ENCODE results near the gene RGS4. TPM values are rescaled to one million over a fixed set of nuclear protein-coding genes. Genes with fewer than 3 reads are reported as not detected.

RGS4 gene
- total and polyA plus RNA-seq, 2 donors (not counting 1 experiment from before 2014, with no cell fraction given), result 63.3 to 80.2 TPM

DNA sequence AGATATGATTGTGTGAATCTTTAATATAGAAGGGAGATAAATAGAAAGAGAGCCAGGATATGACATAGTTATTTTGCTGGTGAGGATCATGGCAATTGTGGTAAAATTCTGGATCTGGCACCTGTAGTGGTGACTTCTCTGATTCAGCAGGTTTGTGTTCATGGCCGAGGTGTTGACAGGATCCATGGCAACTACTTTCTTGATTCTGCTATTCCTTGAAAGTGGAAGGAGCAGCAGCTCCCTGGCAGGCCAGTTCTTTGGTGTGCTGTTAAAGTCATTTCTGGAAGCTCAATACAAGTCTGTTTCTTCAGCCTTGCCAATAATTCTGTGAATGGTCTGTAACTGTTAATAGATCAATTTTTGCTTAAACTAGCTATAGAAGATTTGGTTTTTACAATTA lies 33.4 kb downstream of the RGS4 start:
- Histone ChIP-seq H2AFZ (ENCODE audit: low read length) (no peak overlapping the region), H3K4me3 (replicated peaks in 1 of 4; ENCODE audit: control extremely low read depth in 1 of 4, insufficient read depth in 1 of 4, low read depth in 3 of 4, low read length in 4 of 4) (no peak overlapping the region), H3K4me2 (ENCODE audit: extremely low read depth, insufficient read depth, low read length) (no peak overlapping the region), H3K9me3 (ENCODE audit: control insufficient read depth, insufficient read depth, low read depth, low read length) (no peaks in the 10 kb centered on the region), H4K20me1 (ENCODE audit: control insufficient read depth, extremely low read depth, insufficient read depth, low read length) (no peaks in the 10 kb centered on the region), H3K27ac (ENCODE audit: insufficient read depth, low read length) (no peak overlapping the region), H3K4me1 (ENCODE audit: control insufficient read depth, extremely low read depth, insufficient read depth, low read length) (no peaks in the 10 kb centered on the region), H3K9ac (ENCODE audit: insufficient read depth, low read length) (no peak overlapping the region), H3K79me2 (ENCODE audit: control insufficient read depth, insufficient read depth, low read length) (no peaks in the 10 kb centered on the region), H3K36me3 (ENCODE audit: control insufficient read depth, insufficient read depth, low read length) (no peaks in the 10 kb centered on the region), H3K27me3 (ENCODE audit: control insufficient read depth, insufficient read depth, low read length) (no peaks in the 10 kb centered on the region)
- no peak for DNase-seq (ENCODE audit: low read depth in 2 of 2)
- TF ChIP-seq, protein P1, sequence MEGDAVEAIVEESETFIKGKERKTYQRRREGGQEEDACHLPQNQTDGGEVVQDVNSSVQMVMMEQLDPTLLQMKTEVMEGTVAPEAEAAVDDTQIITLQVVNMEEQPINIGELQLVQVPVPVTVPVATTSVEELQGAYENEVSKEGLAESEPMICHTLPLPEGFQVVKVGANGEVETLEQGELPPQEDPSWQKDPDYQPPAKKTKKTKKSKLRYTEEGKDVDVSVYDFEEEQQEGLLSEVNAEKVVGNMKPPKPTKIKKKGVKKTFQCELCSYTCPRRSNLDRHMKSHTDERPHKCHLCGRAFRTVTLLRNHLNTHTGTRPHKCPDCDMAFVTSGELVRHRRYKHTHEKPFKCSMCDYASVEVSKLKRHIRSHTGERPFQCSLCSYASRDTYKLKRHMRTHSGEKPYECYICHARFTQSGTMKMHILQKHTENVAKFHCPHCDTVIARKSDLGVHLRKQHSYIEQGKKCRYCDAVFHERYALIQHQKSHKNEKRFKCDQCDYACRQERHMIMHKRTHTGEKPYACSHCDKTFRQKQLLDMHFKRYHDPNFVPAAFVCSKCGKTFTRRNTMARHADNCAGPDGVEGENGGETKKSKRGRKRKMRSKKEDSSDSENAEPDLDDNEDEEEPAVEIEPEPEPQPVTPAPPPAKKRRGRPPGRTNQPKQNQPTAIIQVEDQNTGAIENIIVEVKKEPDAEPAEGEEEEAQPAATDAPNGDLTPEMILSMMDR (conservative IDR thresholded peaks at IDR 0.05 in 1 of 2, IDR thresholded peaks at IDR 0.05 in 1 of 2; ENCODE audit: low read depth in 1 of 2, low read length in 2 of 2), result no peak
- no peak for TF ChIP-seq EZH2 (IDR thresholded peaks at IDR 0.05; ENCODE audit: low read length, missing control alignments)

DNA sequence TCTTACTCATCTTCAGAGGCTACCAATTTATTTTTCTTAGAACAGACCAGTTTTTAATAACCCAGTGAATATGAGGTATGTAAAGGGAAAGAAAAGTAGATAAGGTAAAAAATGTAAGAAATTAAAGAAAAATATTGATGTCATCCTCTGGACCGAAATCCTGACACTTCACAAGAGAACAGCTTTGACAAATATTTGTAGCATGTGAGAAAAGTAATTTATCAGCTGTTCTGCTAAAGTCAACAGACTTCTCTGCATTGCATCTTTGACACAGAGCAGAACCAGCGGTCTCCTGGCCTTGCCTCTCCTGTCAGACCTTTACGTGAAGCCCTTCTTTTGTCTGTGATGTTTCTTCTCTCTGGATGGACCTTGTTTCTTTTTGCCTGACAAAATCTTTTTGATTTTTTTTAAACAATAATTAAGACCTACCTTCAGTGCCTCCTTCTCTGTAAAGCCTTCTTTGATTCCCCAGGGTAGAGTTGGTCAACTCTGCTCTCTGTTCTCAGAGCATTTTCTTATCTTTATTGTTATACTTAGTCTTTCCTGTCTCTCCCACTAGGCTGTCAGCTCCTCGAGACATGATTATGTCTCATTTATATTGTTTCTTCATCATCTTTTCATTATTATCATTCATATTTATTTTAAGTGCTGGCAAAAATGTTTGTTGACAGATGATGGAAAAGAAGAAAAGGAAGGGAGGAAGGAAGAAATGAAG lies 35.4 kb downstream of the RGS4 start:
- H3K4me1 ChIP-seq (ENCODE audit: control insufficient read depth, extremely low read depth, insufficient read depth, low read length), result no peaks in the 10 kb centered on the region
- no peak overlapping the region for H3K4me2 ChIP-seq (ENCODE audit: extremely low read depth, insufficient read depth, low read length)
- no peak for TF ChIP-seq EZH2 (IDR thresholded peaks at IDR 0.05; ENCODE audit: low read length, missing control alignments)
- TF ChIP-seq, protein P1 (conservative IDR thresholded peaks at IDR 0.05 in 1 of 2, IDR thresholded peaks at IDR 0.05 in 1 of 2; ENCODE audit: low read depth in 1 of 2, low read length in 2 of 2), result no peak
- no peak overlapping the region for H3K9ac ChIP-seq (ENCODE audit: insufficient read depth, low read length)
- H3K9me3 ChIP-seq (ENCODE audit: control insufficient read depth, insufficient read depth, low read depth, low read length), result no peaks in the 10 kb centered on the region
- no peaks in the 10 kb centered on the region for H3K27me3 ChIP-seq (ENCODE audit: control insufficient read depth, insufficient read depth, low read length)
- no peaks in the 10 kb centered on the region for H3K79me2 ChIP-seq (ENCODE audit: control insufficient read depth, insufficient read depth, low read length)
- H3K4me3 ChIP-seq (replicated peaks in 1 of 4; ENCODE audit: control extremely low read depth in 1 of 4, insufficient read depth in 1 of 4, low read depth in 3 of 4, low read length in 4 of 4), result no peak overlapping the region
- no peaks in the 10 kb centered on the region for H3K36me3 ChIP-seq (ENCODE audit: control insufficient read depth, insufficient read depth, low read length)
- H2AFZ ChIP-seq (ENCODE audit: low read length), result no peak overlapping the region
- DNase-seq (ENCODE audit: low read depth in 2 of 2), result peak in 1 of 2 donors; percentile 84
- H4K20me1 ChIP-seq (ENCODE audit: control insufficient read depth, extremely low read depth, insufficient read depth, low read length), result no peaks in the 10 kb centered on the region
- H3K27ac ChIP-seq (ENCODE audit: insufficient read depth, low read length), result no peak overlapping the region

DNA sequence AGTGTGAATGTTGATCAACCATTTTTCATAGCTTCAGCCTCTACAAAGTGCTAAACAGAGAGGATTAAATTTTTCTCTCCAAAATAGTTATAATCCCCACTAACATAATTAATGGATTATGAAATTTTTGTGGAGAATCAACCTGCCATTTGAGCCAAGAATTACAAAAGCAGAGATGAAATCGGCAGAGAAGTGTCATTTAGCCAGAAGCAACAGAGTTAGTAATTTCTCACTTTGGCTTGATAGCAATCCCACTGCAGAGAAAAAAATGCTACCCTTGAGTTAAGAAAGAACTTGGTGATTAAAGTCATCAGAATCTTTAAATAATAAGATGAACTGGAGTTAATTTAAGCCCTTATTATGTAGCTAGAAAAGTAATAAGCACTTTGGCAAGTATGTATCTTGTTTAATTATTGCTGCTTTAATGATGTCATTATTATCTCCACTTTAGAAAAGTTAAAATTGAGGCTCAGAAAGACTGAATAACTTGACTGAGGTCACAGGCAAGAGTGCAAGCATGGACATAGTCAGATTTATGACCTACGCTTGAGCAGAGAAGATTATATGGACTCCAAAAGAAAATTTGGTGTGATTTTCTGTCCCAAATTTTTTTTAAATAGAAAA lies 37.3 kb downstream of the RGS4 start:
- no peak overlapping the region for H2AFZ ChIP-seq (ENCODE audit: low read length)
- no peaks in the 10 kb centered on the region for H4K20me1 ChIP-seq (ENCODE audit: control insufficient read depth, extremely low read depth, insufficient read depth, low read length)
- H3K27me3 ChIP-seq (ENCODE audit: control insufficient read depth, insufficient read depth, low read length), result no peaks in the 10 kb centered on the region
- no peak for TF ChIP-seq EZH2 (IDR thresholded peaks at IDR 0.05; ENCODE audit: low read length, missing control alignments)
- TF ChIP-seq, protein P1 (conservative IDR thresholded peaks at IDR 0.05 in 1 of 2, IDR thresholded peaks at IDR 0.05 in 1 of 2; ENCODE audit: low read depth in 1 of 2, low read length in 2 of 2), result no peak
- no peaks in the 10 kb centered on the region for H3K36me3 ChIP-seq (ENCODE audit: control insufficient read depth, insufficient read depth, low read length)
- DNase-seq (ENCODE audit: low read depth in 2 of 2), result peak in 1 of 2 donors; percentile 80
- no peak overlapping the region for H3K27ac ChIP-seq (ENCODE audit: insufficient read depth, low read length)
- no peaks in the 10 kb centered on the region for H3K9me3 ChIP-seq (ENCODE audit: control insufficient read depth, insufficient read depth, low read depth, low read length)
- H3K9ac ChIP-seq (ENCODE audit: insufficient read depth, low read length), result no peak overlapping the region
- H3K79me2 ChIP-seq (ENCODE audit: control insufficient read depth, insufficient read depth, low read length), result no peaks in the 10 kb centered on the region
- no peaks in the 10 kb centered on the region for H3K4me1 ChIP-seq (ENCODE audit: control insufficient read depth, extremely low read depth, insufficient read depth, low read length)
- no peak overlapping the region for H3K4me3 ChIP-seq (replicated peaks in 1 of 4; ENCODE audit: control extremely low read depth in 1 of 4, insufficient read depth in 1 of 4, low read depth in 3 of 4, low read length in 4 of 4)
- no peak overlapping the region for H3K4me2 ChIP-seq (ENCODE audit: extremely low read depth, insufficient read depth, low read length)
